HG02840 (cell line): ENCODE data around the gene LHFPL3.
"Not testable (repeated sequence)": the region's sequence is repeated elsewhere in the genome, so short reads cannot be mapped to it uniquely, and the experiment has no call there.

ENCODE experiments used
- ATAC-seq: cut with Tn5 transposase; IDR thresholded peaks from one replicate; pipeline ENCODE4 v1.9.1; 2021; ENCODE audit warnings: mild to moderate bottlenecking, moderate library complexity, moderate number of reproducible peaks; ENCODE audit not compliant: unreplicated experiment, low FRiP score

Gene LHFPL3

DNA sequence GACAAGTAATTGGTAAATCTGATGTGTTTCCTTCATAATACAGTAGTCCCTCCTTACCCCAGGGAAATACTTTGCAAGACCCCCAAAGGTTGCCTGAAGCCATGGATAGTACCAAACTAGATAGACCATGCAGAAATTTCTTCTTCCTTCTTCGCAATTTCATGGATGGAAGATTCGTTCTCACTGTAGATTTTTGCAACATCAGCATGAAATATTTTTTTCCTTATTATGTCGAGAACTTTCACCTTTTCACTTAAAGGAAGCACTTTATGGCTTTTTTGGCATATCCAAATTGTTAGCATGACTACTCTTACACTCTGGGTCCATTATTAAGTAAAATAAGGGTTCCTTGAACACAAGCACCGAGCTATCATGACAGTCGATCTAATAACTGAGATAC, 333.2 kb downstream of the LHFPL3 start:
- no peak for ATAC-seq

DNA sequence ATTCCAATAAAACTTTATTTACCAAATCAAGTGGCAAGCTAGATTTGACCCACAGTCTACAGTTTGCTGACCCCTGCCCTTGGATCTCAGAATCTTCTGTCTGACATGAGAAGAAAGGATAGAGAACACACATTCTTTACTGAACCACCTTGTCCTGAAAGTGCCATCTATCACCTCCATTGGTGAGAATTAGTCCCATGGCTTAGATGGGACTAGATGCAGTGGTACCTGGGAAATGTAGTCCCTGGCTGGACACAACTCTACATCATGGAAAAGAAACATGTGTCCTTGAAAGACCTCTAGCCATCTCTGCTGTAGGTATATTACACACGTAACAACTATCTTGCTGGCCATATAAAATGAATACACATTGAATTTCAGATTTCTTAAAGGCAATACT, 336.2 kb downstream of the LHFPL3 start:
- ATAC-seq, result no peak

DNA sequence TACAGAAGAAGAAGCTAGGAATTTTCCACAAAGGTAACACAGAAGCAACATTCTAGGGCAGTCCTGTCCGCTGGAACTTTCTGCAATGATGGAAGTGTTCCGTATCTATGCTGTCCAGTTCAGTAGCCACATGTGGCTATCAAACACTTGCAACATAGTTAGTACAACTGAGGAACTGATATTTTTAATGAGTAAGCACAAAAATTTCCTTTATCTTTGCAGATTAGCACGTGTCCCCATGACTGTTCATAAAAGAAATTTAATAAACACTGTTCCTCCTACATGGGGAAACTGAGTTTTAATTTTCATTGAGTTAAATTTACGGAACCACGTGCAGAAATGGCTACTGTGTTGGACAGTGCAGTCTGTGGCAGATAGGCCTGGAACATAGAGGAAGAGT, 349.2 kb downstream of the LHFPL3 start:
- ATAC-seq, result no peak

DNA sequence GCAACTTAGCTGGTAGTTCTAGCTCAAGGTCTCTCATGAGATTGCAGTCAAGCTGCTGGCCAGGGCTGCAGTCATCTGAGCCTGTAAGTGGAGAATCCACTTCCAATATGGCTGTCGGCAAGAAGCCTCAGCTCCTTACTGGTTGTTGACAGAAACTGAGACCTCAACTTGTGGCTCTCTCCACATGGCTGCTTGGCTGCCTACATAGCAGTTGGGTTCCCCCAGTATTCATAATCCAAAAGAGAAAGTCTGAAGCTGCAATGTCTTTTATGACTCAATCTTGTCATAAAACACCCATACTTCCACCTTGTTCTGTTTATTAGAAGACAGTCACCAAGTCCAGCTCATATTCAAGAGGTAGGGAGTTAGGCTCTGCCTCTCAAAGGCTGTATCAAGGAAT, 350.7 kb downstream of the LHFPL3 start:
- ATAC-seq, result no peak

DNA sequence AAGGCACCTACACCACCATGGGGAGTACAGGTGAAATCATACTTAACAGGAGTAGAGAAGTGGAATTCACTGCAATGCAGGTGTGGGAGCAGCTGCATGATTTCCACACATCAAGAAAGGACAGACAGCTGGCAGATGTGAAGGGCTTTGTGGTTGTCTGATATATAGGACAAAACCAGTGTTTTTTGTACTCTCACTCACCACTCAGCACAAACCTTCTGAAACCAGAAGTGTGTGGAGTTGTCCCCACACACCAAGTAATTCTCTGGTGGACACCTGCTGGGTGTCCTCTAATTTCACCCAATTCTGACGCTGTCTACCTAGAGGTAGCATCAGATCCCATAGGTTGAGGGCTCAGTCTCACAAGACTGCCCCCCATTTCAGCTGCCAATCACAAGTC, 357.9 kb downstream of the LHFPL3 start:
- ATAC-seq, result no peak

DNA sequence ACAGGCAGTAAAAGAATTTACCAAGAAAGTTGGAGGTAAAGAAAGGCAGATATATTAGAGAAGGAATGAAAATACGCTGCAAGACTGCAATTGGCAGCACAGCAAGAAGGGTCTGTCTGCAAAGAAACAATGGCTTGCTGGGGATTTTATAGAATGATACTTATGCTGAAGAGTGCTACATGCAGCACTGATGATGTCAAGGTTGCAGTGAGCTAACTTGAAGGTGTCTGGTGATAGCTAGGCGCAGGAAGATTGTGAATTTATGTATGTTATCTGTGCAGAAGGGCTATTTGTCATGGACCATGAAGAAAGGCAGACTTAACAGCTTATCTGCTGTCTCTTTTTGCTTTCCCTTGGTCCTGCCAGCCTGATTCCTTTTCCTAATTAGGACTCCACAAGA, 366.3 kb downstream of the LHFPL3 start:
- ATAC-seq, result no peak

DNA sequence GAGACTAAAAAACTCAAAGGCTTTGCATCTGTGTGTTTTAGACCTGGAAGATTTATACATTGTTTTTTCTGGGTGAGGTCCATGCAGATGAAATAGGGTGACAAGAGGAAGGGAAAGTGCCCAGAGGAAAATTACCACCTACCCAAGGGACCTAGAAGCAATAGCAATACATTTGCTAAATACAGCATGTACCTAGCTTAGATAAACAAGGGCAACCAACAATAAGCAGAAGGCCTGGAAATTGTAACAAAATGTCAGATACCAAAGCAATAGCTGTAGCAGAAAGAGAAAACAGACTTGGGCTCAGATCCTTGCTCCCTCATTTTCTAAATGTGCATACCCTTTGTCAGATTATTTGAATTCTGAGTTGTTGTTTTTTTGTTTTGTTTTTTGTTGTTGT, 367.2 kb downstream of the LHFPL3 start:
- ATAC-seq, result no peak

DNA sequence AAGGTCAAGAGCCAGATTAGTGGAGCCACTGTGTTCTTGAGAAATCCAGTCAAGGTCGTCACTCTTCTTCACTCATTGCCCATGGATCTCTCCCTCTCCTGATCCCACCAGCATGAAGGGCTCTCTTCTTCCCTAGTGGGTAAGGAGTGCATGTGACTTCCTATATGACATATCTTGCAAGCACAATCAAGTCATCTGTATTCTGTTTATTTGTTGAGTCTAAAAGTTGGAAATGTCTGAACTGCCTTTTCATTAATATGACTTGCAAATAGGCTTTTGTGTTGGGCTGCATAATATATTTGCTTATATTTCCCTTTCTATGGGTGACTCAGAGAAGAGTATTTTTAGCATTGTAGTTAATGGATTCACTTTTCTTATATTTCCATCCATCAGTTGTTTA, 371.9 kb downstream of the LHFPL3 start:
- ATAC-seq, result no peak

DNA sequence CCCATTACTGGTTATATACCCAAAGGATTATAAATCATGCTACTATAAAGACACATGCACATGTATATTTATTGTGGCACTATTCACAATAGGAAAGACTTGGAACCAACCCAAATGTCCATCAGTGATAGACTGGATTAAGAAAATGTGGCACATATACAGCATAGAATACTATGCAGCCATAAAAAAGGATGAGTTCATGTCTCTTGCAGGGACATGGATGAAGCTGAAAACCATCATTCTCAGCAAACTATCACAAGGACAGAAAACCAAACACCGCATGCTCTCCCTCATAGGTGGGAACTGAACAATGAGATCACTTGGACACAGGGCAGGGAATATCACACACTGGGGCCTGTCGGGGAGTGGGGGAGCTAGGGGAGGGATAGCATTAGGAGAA, 392.6 kb downstream of the LHFPL3 start:
- ATAC-seq, result not testable (repeated sequence)

DNA sequence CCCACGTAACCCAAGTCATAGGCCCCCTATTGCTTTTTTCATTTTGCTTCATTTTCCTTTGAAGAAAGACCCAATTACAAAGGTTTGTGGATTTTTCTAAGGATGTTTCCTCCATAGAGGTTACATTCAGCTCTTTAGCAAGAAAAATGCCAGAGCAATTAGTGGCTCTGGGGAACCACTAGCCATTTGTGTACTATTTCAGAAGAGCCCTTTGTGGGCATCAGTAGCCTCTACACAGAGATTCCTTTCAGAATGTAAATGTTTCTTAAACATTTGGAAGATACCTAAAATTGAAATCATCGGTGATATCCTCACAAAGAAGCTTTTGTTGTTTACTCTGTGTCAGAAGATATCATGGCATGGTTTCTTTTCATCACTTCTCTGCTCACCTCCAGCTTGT, 394.6 kb downstream of the LHFPL3 start:
- ATAC-seq, result no peak

DNA sequence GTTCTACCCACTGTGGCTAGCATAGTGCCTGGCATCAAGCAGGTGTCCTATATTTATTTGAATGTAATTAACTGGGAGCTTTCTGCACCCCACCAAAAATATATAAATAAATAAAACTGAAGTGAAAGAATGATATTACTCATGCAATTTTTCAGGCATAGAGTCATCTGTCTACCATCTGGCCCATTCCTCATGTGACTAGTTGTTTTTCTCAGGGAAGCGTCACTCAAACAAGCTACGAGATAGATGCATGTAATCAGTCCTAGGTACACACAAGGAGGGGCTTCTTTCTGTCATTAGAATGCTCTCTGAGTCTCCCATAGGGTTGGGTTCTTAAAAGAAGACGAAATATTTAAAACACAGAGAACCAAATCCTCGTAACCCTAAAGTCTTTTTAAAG, 430.1 kb downstream of the LHFPL3 start:
- ATAC-seq, result no peak

DNA sequence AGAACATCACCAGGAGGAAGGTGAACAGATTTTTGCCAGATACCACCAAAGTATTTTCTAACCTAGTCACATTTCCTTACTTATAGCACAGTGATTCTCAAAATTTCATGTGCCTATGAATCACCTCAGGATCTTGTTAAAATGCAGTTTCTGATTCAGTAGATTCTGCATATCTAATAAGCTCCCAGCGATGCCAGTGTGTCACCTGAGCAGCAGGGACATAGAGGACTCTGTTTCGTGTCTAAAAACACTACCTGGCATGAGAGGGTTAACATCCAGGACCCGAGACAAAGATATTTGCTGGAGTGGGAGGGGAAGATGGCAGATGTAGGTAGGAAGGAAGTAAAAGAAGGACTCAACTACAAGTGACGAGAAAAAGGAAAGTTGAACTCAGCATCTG, 433.5 kb downstream of the LHFPL3 start:
- ATAC-seq, result no peak

DNA sequence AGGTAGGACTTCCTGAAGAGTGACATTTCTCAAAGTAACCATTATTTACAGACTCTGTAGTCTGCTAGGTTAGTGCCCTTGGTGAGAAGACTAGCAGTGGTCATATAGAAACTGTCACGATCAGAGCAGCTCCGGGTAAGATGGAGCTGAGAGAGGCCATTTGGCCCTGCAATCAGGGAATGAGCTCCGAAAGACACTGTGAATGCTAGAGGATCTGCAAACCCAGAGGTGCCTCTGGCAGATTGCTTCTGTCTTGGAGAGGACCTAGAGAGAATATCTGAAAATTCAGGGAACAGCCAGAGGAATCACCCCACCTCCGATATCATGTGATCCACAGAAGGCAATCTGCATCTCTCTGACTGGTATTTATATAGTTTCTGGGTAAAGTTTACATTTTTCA, 438.7 kb downstream of the LHFPL3 start:
- no peak for ATAC-seq

DNA sequence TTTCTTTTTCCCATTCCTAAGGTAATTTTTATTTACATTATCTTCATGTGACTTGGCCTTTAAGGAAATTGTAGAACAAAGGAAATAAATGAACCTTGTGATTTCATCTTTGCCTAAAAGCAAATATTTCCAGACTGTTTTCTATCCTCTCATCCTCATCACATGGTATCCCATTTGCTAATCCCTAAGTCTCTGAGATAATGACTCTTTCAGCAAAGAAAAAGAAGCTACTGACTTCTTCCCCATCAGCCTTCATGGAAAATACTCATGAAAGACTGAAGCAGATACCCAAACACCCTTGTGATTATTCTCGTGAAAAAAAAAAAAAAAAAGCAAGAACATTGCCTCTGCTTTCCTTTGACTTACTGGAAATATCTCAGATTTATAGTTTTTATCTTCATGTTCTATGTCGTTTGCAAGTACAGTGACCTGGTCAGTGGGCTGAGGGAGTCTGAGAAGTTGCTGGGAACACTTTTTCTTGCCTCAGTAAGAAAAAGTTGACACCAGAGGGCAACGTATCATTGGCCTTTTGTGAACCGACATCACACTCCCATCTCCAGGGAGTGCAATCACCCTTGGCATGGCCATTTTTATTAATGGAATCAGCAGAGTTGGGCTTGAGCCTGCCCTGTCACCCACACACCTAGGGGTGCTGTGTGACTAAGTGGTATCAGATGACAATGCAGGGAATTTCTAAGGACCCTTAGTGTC, 439.6 kb downstream of the LHFPL3 start:
- ATAC-seq, result no peak

DNA sequence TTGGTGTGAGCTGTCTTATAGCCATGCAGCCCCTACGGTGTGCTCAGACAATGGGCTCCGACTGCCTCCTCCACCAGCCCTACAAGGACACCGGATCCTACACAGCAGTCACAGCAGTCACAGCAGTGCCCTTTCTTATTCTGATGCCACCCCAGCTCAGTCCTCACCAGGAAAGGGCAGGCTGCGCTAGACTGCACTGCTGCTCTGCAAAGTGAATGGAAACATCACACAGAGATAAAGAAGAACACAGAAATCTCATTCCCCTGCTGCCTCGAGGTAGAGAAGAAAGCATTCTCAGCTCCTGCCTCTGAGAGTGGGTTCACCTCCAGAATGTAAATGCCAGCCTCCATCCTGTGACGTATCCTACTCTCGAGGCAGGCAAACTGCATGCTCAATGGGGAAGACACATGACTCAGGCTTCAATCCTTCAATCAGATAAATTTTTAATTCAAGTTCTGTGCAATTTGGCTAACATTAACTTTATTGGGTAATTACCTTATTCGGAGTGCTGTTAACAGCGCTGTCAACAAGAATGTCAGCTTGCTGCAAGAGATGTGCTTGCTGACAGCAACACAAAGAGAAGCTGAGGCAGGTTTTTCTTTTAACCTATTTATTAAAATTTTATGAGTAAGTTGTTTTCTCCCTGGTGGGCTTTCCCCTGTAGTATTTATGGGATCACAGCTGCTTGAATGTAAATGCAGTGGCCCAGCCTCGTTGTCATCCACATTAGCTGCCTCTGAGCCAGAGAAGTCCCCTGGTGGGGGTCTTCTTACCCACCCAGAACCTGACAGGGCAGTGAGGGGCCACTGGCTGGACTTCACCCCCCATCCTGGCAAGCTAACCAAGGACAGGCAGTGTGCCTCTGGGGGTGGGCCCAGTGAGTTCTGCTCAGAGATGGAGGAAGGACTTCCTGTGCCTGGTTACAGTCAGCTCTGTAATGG, 444.3 kb downstream of the LHFPL3 start:
- no peak for ATAC-seq

DNA sequence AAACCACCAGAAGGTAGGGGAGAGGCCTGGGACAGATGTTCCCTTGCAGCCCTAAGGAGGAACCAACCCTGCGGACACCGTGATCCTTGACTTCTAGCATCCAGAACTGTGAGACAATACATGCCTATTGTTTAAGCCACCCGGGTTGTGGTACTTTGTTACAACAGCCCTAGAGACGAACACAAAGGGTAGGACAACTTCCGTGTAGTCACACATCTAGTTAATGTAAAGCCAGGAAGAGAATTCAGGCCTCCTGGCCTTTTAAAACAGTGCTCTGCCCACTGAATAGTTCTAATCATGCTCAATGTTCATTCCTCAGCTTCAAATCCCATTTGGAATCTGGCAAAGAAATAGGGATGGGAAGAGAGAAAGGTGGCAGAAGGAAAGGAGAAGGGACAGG, 445.4 kb downstream of the LHFPL3 start:
- ATAC-seq, result no peak

DNA sequence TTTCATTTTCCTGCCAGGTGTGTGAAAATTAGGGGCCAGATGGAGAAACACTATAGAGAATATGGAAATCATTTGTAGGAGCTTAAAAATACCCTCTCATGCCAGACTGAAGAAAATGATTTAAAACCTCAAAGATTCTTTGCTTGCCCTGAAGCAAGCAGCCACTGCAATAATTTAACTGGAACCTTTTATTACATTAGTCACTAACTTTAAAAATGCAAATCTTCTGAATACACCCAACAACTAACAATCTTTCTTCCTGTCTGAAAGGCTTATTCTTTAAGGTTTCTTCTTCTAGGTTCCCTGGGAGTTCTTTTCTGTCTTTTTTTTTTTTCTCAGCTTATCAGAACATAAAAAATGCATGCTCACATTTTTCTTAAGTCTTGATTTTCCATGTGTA, 447.1 kb downstream of the LHFPL3 start:
- no peak for ATAC-seq

DNA sequence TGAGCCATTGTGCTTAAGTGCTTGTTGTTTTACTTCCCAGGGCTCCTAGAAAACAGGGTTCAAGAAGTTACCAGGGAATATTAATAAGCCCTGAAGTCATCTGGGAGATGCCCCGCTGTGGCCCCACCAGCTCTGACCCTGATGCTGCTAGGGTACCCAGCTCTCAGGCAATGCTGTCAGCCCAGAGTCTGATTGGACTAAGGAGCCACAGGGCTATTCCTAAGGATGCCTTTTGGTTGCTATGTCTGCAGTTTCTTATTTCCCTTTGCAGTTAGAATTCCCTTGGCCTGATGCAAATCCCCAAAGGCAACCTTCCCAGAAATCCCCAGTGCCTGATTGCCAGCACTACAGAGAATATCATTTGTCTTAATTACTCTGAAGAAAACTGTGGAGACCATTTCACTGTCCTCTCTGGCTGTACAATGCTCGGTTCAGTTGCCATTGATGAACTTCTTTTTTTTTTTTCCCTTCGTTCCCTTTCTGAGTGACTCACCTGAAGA, 448.9 kb downstream of the LHFPL3 start:
- no peak for ATAC-seq

DNA sequence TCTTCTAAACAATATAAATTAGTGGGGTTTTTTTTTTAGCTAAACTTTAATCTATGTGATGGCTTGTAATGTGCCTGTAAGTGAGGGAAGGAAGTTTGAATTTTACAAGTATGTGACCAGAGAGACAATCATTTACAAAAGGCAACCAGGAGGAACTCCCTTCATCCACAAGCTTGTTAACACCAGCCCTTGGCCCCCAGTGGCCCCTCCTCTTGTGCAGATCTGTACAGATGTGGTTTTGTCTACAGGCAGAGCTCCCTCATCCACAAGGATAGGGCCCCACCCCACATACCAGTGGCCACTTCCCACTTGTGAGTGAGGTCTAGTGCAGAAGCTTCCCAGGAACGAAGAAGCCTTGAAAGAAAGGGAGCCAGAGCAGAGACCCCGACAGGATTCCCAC, 451.5 kb downstream of the LHFPL3 start:
- no peak for ATAC-seq

DNA sequence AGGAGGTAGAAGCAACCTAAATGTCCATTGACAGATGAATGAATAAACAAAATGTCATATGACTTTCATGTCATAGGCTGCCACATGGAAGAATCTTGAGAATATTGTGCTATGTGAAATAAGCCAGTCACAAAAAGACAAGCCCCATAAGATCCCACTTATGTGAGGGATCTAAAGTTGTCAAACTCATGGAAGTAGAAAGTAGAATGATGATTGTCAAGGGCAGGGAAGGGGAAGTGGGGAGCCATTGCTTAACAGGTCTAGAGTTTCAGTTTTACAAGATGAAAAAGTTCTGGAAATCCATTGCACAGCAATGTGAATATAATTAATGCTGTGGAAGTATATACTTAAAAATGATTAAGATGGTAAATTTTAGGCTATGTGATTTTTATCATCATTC, 456.3 kb downstream of the LHFPL3 start:
- no peak for ATAC-seq

DNA sequence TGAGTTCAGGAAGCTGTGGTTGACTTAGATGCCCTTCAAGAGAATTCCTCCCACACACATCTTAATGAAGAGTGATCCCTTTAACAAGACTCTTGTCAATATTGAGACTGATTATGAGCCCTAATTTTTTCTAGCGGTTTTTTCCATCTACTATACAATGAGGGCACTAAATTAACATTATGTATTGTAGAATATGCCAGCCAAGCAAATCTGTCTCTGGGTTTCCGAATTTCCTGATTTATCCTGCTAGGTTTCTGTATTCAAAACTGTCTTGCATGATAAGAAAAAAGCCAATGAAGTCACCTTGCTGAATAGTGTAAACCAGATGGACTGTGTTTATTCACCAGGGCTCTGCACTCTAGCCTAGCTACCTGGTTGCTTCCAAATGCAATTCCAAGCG, 461.4 kb downstream of the LHFPL3 start:
- ATAC-seq, result no peak

DNA sequence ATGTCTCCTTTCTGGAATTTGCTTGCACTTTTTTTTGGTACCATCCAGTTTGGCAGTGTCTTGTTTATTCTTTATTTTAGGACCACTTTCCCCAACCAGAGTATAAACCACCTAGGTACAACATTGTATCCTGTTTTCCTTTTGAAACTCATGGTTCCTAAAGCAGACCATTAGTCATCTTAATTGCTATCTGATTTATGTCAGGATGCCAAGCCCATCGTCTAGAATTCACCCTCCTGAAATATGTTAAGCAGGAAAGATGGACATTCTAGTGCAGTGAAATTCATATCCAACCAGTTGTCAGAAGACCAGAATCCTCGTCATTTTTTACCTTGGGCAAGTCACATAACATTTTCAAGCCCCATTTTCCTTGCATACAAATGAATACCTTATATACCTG, 462.0 kb downstream of the LHFPL3 start:
- ATAC-seq, result no peak
